Neural cell (in vitro differentiated cells): ENCODE results near the gene ZBTB5. TPM values are rescaled to one million over a fixed set of nuclear protein-coding genes. Genes with fewer than 3 reads are reported as not detected.

Experiments
- H2AFZ ChIP-seq: fragments of 200-600, 300-800 bp; sonication (generic), shearing (Covaris generic); 2 replicates; pipeline ENCODE4 v1.6.0; 2014; ENCODE audit warnings: low read depth, mild to moderate bottlenecking, antibody characterized with exemption, low read length, moderate library complexity
- H3F3A ChIP-seq: fragments of 200-600 bp; shearing (Covaris generic); 2 replicates; pipeline ENCODE4 v1.6.1; 2016; ENCODE audit warnings: mild to moderate bottlenecking, moderate library complexity, mixed read lengths, antibody characterized with exemption, low read length; ENCODE audit not compliant: insufficient read depth, poor library complexity, severe bottlenecking
- H3K27ac ChIP-seq: fragments of 200-600, 300-800 bp; sonication (generic), shearing (Covaris generic); 2 replicates; pipeline ENCODE4 v1.5.1; 2014; ENCODE audit warnings: mild to moderate bottlenecking, low read length, moderate library complexity
- H3K27me3 ChIP-seq: fragments of 300-800, 200-600 bp; sonication (generic), shearing (Covaris generic); 2 replicates; pipeline ENCODE4 v1.6.0; 2014; ENCODE audit warnings: mild to moderate bottlenecking, low read depth, low read length, moderate library complexity; ENCODE audit not compliant: insufficient read depth
- H3K36me3 ChIP-seq: fragments of 300-800, 200-600 bp; sonication (generic), shearing (Covaris generic); 2 replicates; pipeline ENCODE4 v1.5.1; 2014; ENCODE audit warnings: mild to moderate bottlenecking, antibody characterized with exemption, low read length, moderate library complexity; ENCODE audit not compliant: insufficient read depth
- H3K4me2 ChIP-seq: fragments of 300-800, 200-600 bp; sonication (generic), shearing (Covaris generic); 2 replicates; pipeline ENCODE4 v1.6.0; 2014; ENCODE audit warnings: mild to moderate bottlenecking, low read length
- H3K4me3 ChIP-seq: fragments of 300-800, 200-600 bp; sonication (generic), shearing (Covaris generic); 2 replicates; pipeline ENCODE4 v1.5.1; 2014; ENCODE audit warnings: mild to moderate bottlenecking, low read length, moderate library complexity
- H3K79me2 ChIP-seq: fragments of 200-600 bp; shearing (Covaris generic); replicated peaks from 2 replicates; pipeline ENCODE4 v1.6.0; 2014; ENCODE audit warnings: mild to moderate bottlenecking, low read length, moderate library complexity; ENCODE audit not compliant: insufficient read depth
- H3K9ac ChIP-seq: fragments of 300-800, 200-600 bp; sonication (generic), shearing (Covaris generic); 2 replicates; pipeline ENCODE4 v1.6.1; 2016; ENCODE audit warnings: mild to moderate bottlenecking, low read length, mixed read lengths
- H3K9me2 ChIP-seq: fragments of 200-600 bp; shearing (Covaris generic); 2 replicates; pipeline ENCODE4 v1.6.1; 2016; ENCODE audit warnings: mild to moderate bottlenecking, low read length, mixed read lengths; ENCODE audit not compliant: insufficient read depth
- H3K9me3 ChIP-seq: fragments of 200-600, 300-800 bp; sonication (generic), shearing (Covaris generic); 2 replicates; pipeline ENCODE4 v1.6.1; 2016; ENCODE audit warnings: mild to moderate bottlenecking, mixed run types, low read length, moderate library complexity, mixed read lengths
- H4K20me1 ChIP-seq: fragments of 200-600 bp; shearing (Covaris generic); 2 replicates; pipeline ENCODE4 v1.6.1; 2016; ENCODE audit warnings: mild to moderate bottlenecking, mixed run types; ENCODE audit not compliant: insufficient read depth
- CTCF ChIP-seq: fragments of 450-650 bp; IDR thresholded peaks from 2 replicates; pipeline ENCODE4 v1.5.1; 2014; ENCODE audit warnings: antibody characterized with exemption, mild to moderate bottlenecking, moderate library complexity; ENCODE audit not compliant: poor library complexity, severe bottlenecking
- EP300 ChIP-seq: fragments of 450-650 bp; conservative IDR thresholded peaks from 2 replicates; pipeline ENCODE4 v1.6.1; 2014; ENCODE audit warnings: antibody characterized with exemption, mild to moderate bottlenecking, moderate library complexity; ENCODE audit not compliant: poor library complexity, severe bottlenecking
- EZH2 ChIP-seq: fragments of 200-600, 300-800 bp; shearing (Covaris generic), sonication (generic); IDR thresholded peaks from 2 replicates; pipeline ENCODE4 v1.6.1; 2014; ENCODE audit warnings: antibody characterized with exemption, low read length, borderline replicate concordance, mild to moderate bottlenecking; ENCODE audit not compliant: insufficient read depth, poor library complexity, severe bottlenecking
- POLR2AphosphoS5 ChIP-seq: IDR thresholded peaks from 2 replicates; pipeline ENCODE4 v1.6.1; 2012
- RAD21 ChIP-seq: fragments of 450-650 bp; conservative IDR thresholded peaks from 2 replicates; pipeline ENCODE4 v1.6.1; 2014; ENCODE audit warnings: antibody characterized with exemption, mild to moderate bottlenecking, moderate library complexity
- REST ChIP-seq: IDR thresholded peaks from 2 replicates; pipeline ENCODE4 v1.6.1; 2012; ENCODE audit warnings: borderline replicate concordance
- SMC3 ChIP-seq: fragments of 450-650 bp; conservative IDR thresholded peaks from 2 replicates; pipeline ENCODE4 v1.6.1; 2014; ENCODE audit warnings: antibody characterized with exemption, mild to moderate bottlenecking, moderate library complexity; ENCODE audit not compliant: poor library complexity
- polyA plus RNA-seq: library from polyadenylated mRNA; depleted of rRNA; stranded (reverse); fragments of >200 nt; gene quantifications from 2 replicates; pipeline ENCODE4 v1.2.3, GENCODE V29; 2014

The ZBTB5 gene
- polyA plus RNA-seq, 1 donor from 2014 or later: 21.0 TPM

GRCh38 chr9:37421914-37422288 is 43.3 kb downstream of the ZBTB5 start:
- Histone ChIP-seq H3K4me2 (peak overlapping the region; percentile 91), H4K20me1 (no peaks in the 10 kb centered on the region), H2AFZ (peak overlapping the region; percentile 94), H3K79me2 (peaks cover 24% of the 10 kb centered on the region), H3K4me3 (peak overlapping the region; percentile 97), H3K9me2 (no peaks in the 10 kb centered on the region), H3K9me3 (no peaks in the 10 kb centered on the region), H3K36me3 (no peaks in the 10 kb centered on the region), H3F3A (no peaks in the 10 kb centered on the region), H3K9ac (peak overlapping the region; percentile 79), H3K27ac (peak overlapping the region; percentile 52), H3K27me3 (no peaks in the 10 kb centered on the region)
- TF ChIP-seq CTCF (no peak), SMC3 (no peak), POLR2AphosphoS5 (no peak), REST (no peak), RAD21 (no peak), EZH2 (no peak)

GRCh38 chr9:37420271-37421215 is 44.7 kb downstream of the ZBTB5 start:
- Histone ChIP-seq H3K27me3 (no peaks in the 10 kb centered on the region), H3K4me2 (no peak overlapping the region), H3K9me2 (no peaks in the 10 kb centered on the region), H3F3A (no peaks in the 10 kb centered on the region), H3K9ac (no peak overlapping the region), H3K4me3 (no peak overlapping the region), H3K27ac (no peak overlapping the region), H3K36me3 (no peaks in the 10 kb centered on the region), H3K79me2 (peaks cover 24% of the 10 kb centered on the region), H3K9me3 (no peaks in the 10 kb centered on the region), H2AFZ (no peak overlapping the region), H4K20me1 (no peaks in the 10 kb centered on the region)
- no peak for TF ChIP-seq CTCF
- no peak for TF ChIP-seq EP300
- no peak for TF ChIP-seq RAD21
